Thymus (tissue), 11 donors: ENCODE data around the gene PIK3C2B. TPM values are rescaled to one million over a fixed set of nuclear protein-coding genes. Genes with fewer than 3 reads are reported as not detected.

Source experiments
- DNase-seq, 9 donors: peaks; one replicate each; pipeline ENCODE4 v3.0.0-alpha.2; 2013; ENCODE audit warnings: low spot score in 9 of 9, low read depth in 6 of 9, missing footprints in 1 of 9
- H3K27ac ChIP-seq, 2 donors: one replicate each; pipeline ENCODE4 v1.5.1; 2013; ENCODE audit warnings: control low read depth in 1 of 2, low read depth in 1 of 2, low read length in 1 of 2, mild to moderate bottlenecking in 1 of 2, moderate library complexity in 1 of 2
- H3K27me3 ChIP-seq, 2 donors: one replicate each; pipeline ENCODE4 v1.5.1; 2013; ENCODE audit warnings: low read length in 1 of 2; ENCODE audit not compliant: control insufficient read depth in 2 of 2, insufficient read depth in 1 of 2
- H3K36me3 ChIP-seq, 2 donors: one replicate each; pipeline ENCODE4 v1.5.1; 2013; ENCODE audit warnings: low read length in 1 of 2, mild to moderate bottlenecking in 1 of 2, moderate library complexity in 1 of 2; ENCODE audit not compliant: control insufficient read depth in 2 of 2, insufficient read depth in 2 of 2
- H3K4me1 ChIP-seq, 2 donors: one replicate each; pipeline ENCODE4 v1.5.1; 2013; ENCODE audit warnings: low read length in 2 of 2; ENCODE audit not compliant: control insufficient read depth in 2 of 2, insufficient read depth in 2 of 2
- H3K4me3 ChIP-seq, 2 donors: one replicate each; pipeline ENCODE4 v1.5.1; 2013; ENCODE audit warnings: low read length in 2 of 2, control low read depth in 1 of 2, mild to moderate bottlenecking in 1 of 2
- H3K9me3 ChIP-seq, 2 donors: one replicate each; pipeline ENCODE4 v1.5.1; 2013; ENCODE audit warnings: low read length in 1 of 2, mild to moderate bottlenecking in 1 of 2; ENCODE audit not compliant: control insufficient read depth in 2 of 2, insufficient read depth in 1 of 2
- WGBS: extraction: QIAGEN DNeasy Blood & Tissue Kit; methylation state at CpG from one replicate; pipeline ENCODE4 v1.1.7; 2013; 5-methylcytosine and 5-hydroxymethylcytosine counted together
- polyA plus RNA-seq: library from polyadenylated mRNA; stranded (reverse); fragments of 200-250 nt; gene quantifications from one replicate; pipeline ENCODE4 v1.2.3, GENCODE V29; 2013
- total RNA-seq: library from RNA; stranded (reverse); fragments of 120-200 nt; gene quantifications from one replicate; pipeline ENCODE4 v1.2.4, GENCODE V29; 2013
- donor health status: healthy.

The PIK3C2B gene
- total and polyA plus RNA-seq, 2 donors = 8.4 to 12.6 TPM

- 77% methylated on average over 11 of the region's 11 CpGs for whole genome bisulfite sequencing
- Histone ChIP-seq H3K36me3 (peaks cover 84 to 88% of the 10 kb centered on the region in 2 donors), H3K9me3 (no peaks in the 10 kb centered on the region), H3K27me3 (no peaks in the 10 kb centered on the region), H3K4me3 (no peak overlapping the region), H3K4me1 (peaks cover 0 to 27% of the 10 kb centered on the region in 2 donors), H3K27ac (no peak overlapping the region)
- peak in 1 of 9 donors; percentile 38 for DNase-seq
Measured at GRCh38 chr1:204445860-204446412, 48.7 kb downstream of the PIK3C2B start.

Other genes starting within 250 kb of the PIK3C2B start
- gene PLEKHA6, start 134.9 kb downstream of the PIK3C2B start, total RNA-seq = 0.47 TPM
- gene PLEKHA6, start 134.9 kb downstream of the PIK3C2B start, polyA plus RNA-seq = 1.4 TPM
- 29.8 TPM for gene PPP1R15B, start 83.0 kb downstream of the PIK3C2B start, total RNA-seq
- 26.2 TPM for gene PPP1R15B, start 83.0 kb downstream of the PIK3C2B start, polyA plus RNA-seq
- gene MDM4, start 21.6 kb upstream of the PIK3C2B start, total RNA-seq = 54.4 TPM
- 41.0 TPM for gene MDM4, start 21.6 kb upstream of the PIK3C2B start, polyA plus RNA-seq
- gene LRRN2, start 190.9 kb upstream of the PIK3C2B start, total RNA-seq = 0.66 TPM
- gene LRRN2, start 190.9 kb upstream of the PIK3C2B start, polyA plus RNA-seq = 3.0 TPM